Measurements from ENCODE around the gene YIF1B.

- TF ChIP-seq CTCF (IDR thresholded peaks at IDR 0.05): no peak
- TF ChIP-seq POLR2A (IDR thresholded peaks at IDR 0.05): no peak
- no peak for TF ChIP-seq POLR2AphosphoS5 (IDR thresholded peaks at IDR 0.05)
Observed at GRCh38 chr19:38265921-38266429, 49.8 kb downstream of the YIF1B start.
